ENCODE measurements around the gene KIF6.

- TF ChIP-seq SAP30 (IDR thresholded peaks at IDR 0.05; ENCODE audit: insufficient read depth, insufficient replicate concordance, low read length) (no peak), POLR2A (IDR thresholded peaks at IDR 0.05; ENCODE audit: control extremely low read depth in 1 of 2, low read depth in 2 of 2, low read length in 2 of 2) (no peak), SP1 (IDR thresholded peaks at IDR 0.05; ENCODE audit: low read depth, low read length) (no peak), TAF1 (IDR thresholded peaks at IDR 0.05; ENCODE audit: low read depth, low read length) (no peak), JUND (IDR thresholded peaks at IDR 0.05; ENCODE audit: low read length) (no peak), CREB1 (IDR thresholded peaks at IDR 0.05) (no peak), GABPA (IDR thresholded peaks at IDR 0.05; ENCODE audit: borderline replicate concordance, insufficient read depth, low read length) (no peak), RFX5 (IDR thresholded peaks at IDR 0.05; ENCODE audit: borderline replicate concordance, low read depth, low read length) (no peak), POLR2AphosphoS5 (IDR thresholded peaks at IDR 0.05; ENCODE audit: low read depth, low read length) (no peak), KDM1A (IDR thresholded peaks at IDR 0.05; ENCODE audit: borderline replicate concordance, low read length) (no peak)
- TF ChIP-seq, protein P1, sequence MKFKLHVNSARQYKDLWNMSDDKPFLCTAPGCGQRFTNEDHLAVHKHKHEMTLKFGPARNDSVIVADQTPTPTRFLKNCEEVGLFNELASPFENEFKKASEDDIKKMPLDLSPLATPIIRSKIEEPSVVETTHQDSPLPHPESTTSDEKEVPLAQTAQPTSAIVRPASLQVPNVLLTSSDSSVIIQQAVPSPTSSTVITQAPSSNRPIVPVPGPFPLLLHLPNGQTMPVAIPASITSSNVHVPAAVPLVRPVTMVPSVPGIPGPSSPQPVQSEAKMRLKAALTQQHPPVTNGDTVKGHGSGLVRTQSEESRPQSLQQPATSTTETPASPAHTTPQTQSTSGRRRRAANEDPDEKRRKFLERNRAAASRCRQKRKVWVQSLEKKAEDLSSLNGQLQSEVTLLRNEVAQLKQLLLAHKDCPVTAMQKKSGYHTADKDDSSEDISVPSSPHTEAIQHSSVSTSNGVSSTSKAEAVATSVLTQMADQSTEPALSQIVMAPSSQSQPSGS (IDR thresholded peaks at IDR 0.05; ENCODE audit: low read length): no peak
- TF ChIP-seq, protein P2, sequence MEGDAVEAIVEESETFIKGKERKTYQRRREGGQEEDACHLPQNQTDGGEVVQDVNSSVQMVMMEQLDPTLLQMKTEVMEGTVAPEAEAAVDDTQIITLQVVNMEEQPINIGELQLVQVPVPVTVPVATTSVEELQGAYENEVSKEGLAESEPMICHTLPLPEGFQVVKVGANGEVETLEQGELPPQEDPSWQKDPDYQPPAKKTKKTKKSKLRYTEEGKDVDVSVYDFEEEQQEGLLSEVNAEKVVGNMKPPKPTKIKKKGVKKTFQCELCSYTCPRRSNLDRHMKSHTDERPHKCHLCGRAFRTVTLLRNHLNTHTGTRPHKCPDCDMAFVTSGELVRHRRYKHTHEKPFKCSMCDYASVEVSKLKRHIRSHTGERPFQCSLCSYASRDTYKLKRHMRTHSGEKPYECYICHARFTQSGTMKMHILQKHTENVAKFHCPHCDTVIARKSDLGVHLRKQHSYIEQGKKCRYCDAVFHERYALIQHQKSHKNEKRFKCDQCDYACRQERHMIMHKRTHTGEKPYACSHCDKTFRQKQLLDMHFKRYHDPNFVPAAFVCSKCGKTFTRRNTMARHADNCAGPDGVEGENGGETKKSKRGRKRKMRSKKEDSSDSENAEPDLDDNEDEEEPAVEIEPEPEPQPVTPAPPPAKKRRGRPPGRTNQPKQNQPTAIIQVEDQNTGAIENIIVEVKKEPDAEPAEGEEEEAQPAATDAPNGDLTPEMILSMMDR (IDR thresholded peaks at IDR 0.05; ENCODE audit: control extremely low read depth in 1 of 3, insufficient read depth in 1 of 3, low read depth in 1 of 3, low read length in 3 of 3): no peak
These were observed 71.6 kb downstream of the KIF6 start for GRCh38 chr6:39653612-39654011.

Data from H1 (cell line).